GM06990 (cell line): Measurements from ENCODE around the gene TMEM150A.
"Not testable (repeated sequence)": the region's sequence is repeated elsewhere in the genome, so short reads cannot be mapped to it uniquely, and the experiment has no call there.

Experiments
- DNase-seq: peaks from one replicate; pipeline ENCODE4 v3.0.0-alpha.2; 2011; ENCODE audit not compliant: insufficient read length; ENCODE audit errors: extremely low read depth
- H3K27me3 ChIP-seq: replicated peaks from 2 replicates; pipeline ENCODE4 v1.6.0; 2011; ENCODE audit warnings: low read length; ENCODE audit not compliant: control insufficient read depth, insufficient read depth
- H3K36me3 ChIP-seq: 2 replicates; pipeline ENCODE4 v1.5.1; 2011; ENCODE audit warnings: low read length; ENCODE audit not compliant: control insufficient read depth, insufficient read depth
- H3K4me3 ChIP-seq: replicated peaks from 2 replicates; pipeline ENCODE4 v1.5.1; 2011; ENCODE audit warnings: low read depth, mild to moderate bottlenecking, control low read depth, low read length
- TF ChIP-seq, protein P1 (sequence below): IDR thresholded peaks from 2 replicates; pipeline ENCODE4 v1.5.1; 2011; ENCODE audit warnings: low read length, control low read depth, mild to moderate bottlenecking, inconsistent platforms; ENCODE audit not compliant: insufficient read depth, poor library complexity, severe bottlenecking

Gene TMEM150A

DNA sequence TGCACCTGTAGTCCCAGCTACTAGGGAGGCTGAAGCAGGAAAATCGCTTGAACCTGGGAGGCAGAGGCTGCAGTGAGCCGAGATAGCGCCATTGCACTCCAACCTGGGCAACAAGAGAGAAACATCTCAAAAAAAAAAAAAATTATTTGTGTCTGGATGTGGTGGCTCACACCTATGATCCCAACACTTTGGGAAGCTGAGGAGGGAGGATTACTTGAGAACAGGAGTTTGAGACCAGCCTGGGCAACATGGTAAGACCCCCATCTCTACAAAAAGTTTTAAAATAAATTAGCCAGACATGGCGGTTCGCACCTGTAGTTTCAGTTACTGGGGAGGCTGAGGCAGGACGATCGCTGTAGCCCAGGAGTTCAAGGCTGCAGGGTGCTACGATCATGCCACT is 26.8 kb downstream of the TMEM150A start:
- TF ChIP-seq, protein P1, sequence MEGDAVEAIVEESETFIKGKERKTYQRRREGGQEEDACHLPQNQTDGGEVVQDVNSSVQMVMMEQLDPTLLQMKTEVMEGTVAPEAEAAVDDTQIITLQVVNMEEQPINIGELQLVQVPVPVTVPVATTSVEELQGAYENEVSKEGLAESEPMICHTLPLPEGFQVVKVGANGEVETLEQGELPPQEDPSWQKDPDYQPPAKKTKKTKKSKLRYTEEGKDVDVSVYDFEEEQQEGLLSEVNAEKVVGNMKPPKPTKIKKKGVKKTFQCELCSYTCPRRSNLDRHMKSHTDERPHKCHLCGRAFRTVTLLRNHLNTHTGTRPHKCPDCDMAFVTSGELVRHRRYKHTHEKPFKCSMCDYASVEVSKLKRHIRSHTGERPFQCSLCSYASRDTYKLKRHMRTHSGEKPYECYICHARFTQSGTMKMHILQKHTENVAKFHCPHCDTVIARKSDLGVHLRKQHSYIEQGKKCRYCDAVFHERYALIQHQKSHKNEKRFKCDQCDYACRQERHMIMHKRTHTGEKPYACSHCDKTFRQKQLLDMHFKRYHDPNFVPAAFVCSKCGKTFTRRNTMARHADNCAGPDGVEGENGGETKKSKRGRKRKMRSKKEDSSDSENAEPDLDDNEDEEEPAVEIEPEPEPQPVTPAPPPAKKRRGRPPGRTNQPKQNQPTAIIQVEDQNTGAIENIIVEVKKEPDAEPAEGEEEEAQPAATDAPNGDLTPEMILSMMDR = no peak
- Histone ChIP-seq H3K36me3 (no peaks in the 10 kb centered on the region), H3K4me3 (no peak overlapping the region), H3K27me3 (no peaks in the 10 kb centered on the region; the same call in 1 of the 2 replicates)
- DNase-seq = no peak

DNA sequence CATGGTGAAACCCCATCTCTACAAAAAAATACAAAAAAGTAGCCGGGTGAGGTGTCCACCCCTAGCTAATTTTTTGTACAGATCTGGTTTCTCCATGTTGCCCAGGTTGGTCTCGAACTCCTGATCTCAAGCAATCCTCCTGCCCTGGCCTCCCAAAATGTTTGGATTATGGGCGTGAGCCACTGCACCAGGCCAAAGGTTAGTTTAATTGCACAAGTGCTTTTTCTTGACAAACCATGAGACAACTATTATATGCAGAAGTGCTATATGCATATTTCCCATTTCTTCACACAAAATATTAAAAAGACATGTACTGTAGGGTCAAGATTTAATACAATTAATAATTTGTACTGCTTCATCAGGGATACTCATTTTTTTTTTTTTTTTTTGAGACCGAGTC is 36.2 kb downstream of the TMEM150A start:
- H3K4me3 ChIP-seq = no peak overlapping the region
- H3K27me3 ChIP-seq = no peaks in the 10 kb centered on the region
- TF ChIP-seq, protein P1 = no peak
- no peak for DNase-seq
- H3K36me3 ChIP-seq = no peaks in the 10 kb centered on the region

- Histone ChIP-seq H3K27me3 (no peaks in the 10 kb centered on the region), H3K36me3 (no peaks in the 10 kb centered on the region), H3K4me3 (no peak overlapping the region)
- TF ChIP-seq, protein P1 = no peak
- no peak for DNase-seq
These were observed 38.3 kb downstream of the TMEM150A start for GRCh38 chr2:85564144-85564563.

DNA sequence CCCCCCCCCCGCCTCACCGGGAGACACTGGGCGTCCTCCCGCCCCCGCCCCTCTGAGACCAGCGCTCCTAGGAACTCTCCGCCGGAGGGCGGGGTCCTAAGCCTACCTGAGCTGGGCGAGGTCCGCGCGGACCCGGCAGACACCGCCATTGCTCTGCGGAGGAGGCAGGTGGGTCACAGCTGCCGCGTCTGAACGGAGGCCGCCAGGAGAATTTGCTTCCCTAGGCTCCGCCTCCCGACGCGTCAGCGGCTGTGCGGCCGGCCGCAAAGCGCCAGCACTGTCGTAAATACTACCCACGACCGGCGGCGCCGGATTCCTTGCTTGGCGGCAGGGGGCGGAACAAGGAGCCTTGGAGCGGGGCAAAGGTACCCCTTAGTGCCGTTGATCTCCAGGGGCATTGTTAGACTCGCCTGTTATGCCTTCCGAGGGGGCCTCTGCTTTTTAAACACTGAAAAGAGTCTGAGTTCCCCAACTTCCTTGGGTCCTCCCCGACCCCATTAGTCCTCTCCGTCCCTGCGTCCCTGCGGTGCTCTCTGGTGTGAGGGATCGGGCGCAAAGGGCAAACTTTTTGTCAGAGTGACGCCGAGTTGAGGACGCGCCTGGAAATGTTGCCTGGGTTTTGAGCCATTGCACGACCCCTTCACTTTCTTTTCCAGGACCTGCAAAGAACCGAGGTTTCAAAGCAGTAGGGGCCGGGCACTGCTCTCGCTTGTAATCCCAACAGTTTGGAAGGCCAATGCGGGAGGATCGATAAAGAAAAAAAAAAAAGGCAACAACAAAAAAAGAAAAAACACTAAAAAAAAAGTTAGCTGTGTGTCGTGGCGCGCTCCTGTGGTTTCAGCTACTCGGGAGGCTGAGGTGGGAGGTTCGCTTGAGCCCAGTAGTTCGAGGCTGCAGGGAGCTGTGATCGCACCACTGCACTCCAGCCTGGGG is 41.0 kb downstream of the TMEM150A start, which contains the start of gene GGCX:
GGCX (minus strand) TSS at position 214 of the 933 bp plus-strand sequence; CDS start at position 149, 65 bp downstream.
- peak; percentile 96 for DNase-seq
- TF ChIP-seq, protein P1 = no peak
- H3K27me3 ChIP-seq = no peaks in the 10 kb centered on the region
- peaks cover 3% of the 10 kb centered on the region for H3K36me3 ChIP-seq
- H3K4me3 ChIP-seq = peak within 1 kb of the TSS; percentile 86

DNA sequence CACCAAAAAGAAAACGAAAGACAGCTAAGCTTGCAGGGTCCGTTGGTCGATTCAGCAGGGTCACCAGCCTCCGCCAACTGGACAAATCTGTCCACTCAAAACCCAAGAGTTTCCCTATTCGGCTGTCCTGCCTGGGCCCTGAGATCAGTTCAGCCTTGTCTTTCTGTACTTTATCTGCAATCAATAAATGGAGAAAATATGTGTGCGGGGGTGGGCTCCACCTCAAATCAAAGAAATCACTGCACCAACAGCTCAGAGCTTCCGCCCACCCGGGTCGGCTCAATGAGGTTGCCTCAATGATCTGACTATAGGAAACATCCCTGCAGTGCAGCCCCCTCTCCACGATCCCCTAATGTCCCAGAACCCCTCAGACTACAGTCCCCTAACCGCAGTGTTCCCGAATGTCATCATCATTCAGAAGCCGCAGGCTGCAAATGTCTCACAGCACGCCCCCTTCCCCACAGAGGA is 41.7 kb downstream of the TMEM150A start:
- Histone ChIP-seq H3K27me3 (no peaks in the 10 kb centered on the region), H3K4me3 (peak overlapping the region; percentile 86), H3K36me3 (peaks cover 5% of the 10 kb centered on the region)
- TF ChIP-seq, protein P1 = no peak
- DNase-seq = no peak

DNA sequence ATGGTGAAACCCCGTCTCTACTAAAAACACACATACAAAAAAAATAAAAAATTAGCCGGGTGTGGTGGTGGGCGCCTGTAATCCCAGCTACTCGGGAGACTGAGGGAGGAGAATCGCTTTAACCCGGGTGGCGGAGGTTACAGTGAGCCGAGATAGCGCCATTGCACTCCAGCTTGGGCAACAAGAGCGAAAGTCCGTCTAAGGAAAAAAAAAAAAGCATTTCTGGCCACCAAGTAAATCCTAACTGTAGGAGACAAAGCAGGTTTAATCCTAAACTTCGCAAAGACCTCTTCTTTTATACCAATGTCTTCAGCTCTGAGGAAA is 42.1 kb downstream of the TMEM150A start:
- H3K27me3 ChIP-seq, H3K36me3 ChIP-seq, DNase-seq: not testable (repeated sequence)
- H3K4me3 ChIP-seq = peak overlapping the region; percentile 86
